ENCODE results near the gene AVPR2.

The AVPR2 gene

DNA sequence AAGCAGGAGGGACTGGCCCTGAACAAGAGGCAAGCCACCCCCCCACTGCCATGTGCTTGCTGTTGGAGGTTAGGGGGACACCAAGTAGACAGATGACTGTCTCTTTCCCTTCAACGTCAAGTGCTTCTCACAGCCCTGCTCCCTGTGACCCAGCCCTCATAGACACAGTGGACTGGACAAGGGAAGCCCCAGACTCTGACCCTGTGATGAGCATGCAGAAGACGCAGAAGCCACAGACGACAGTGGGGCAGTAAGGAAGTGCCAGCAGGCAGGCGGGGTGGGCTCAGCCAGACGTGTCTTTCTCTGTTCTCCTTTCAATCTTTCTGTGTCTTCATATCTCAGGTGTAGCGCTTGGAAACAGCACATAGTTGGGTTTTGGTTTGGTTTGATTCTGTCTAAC is 16.1 kb upstream of the AVPR2 start:
- no peak overlapping the region for H2BK12ac ChIP-seq (ENCODE audit: low read length)
- no peaks in the 10 kb centered on the region for H3K79me2 ChIP-seq (ENCODE audit: control insufficient read depth, insufficient read depth, low read length, poor library complexity)
- no peak overlapping the region for H2AFZ ChIP-seq (ENCODE audit: insufficient read depth, low read length, poor library complexity)
- no peak overlapping the region for H3K14ac ChIP-seq (ENCODE audit: low read length)
- no peak overlapping the region for H3K23ac ChIP-seq (ENCODE audit: low read length)
- H3K4me1 ChIP-seq (ENCODE audit: control insufficient read depth in 1 of 2, insufficient read depth in 2 of 2, low read length in 2 of 2) = peaks cover 11 to 18% of the 10 kb centered on the region in 2 experiments
- H2BK5ac ChIP-seq (ENCODE audit: low read depth, low read length, poor library complexity) = no peak overlapping the region
- no peak for DNase-seq
- H3K27ac ChIP-seq (ENCODE audit: low read depth, low read length) = no peak overlapping the region
- no peak overlapping the region for H3K18ac ChIP-seq (ENCODE audit: low read length)
- H2AK5ac ChIP-seq (ENCODE audit: low read length) = no peak overlapping the region
- H4K91ac ChIP-seq (ENCODE audit: low read depth, low read length) = no peak overlapping the region
- H3K27me3 ChIP-seq (ENCODE audit: insufficient read depth, low read length) = no peaks in the 10 kb centered on the region
- no CpG with 5 or more reads among the region's 6 CpGs for WGBS (ENCODE audit: extremely low coverage, insufficient coverage, insufficient read length)
- no peaks in the 10 kb centered on the region for H3K9me3 ChIP-seq (ENCODE audit: insufficient read depth, low read depth, low read length)
- no peaks in the 10 kb centered on the region for H3K36me3 ChIP-seq (ENCODE audit: control insufficient read depth in 1 of 2, insufficient read depth in 2 of 2, low read length in 2 of 2)
- H2BK120ac ChIP-seq (ENCODE audit: insufficient read depth, low read length, poor library complexity) = no peak overlapping the region
- H4K12ac ChIP-seq (ENCODE audit: low read depth, low read length) = no peak overlapping the region
- no peak overlapping the region for H3K4me2 ChIP-seq (ENCODE audit: low read length)
- H3K4me3 ChIP-seq (ENCODE audit: low read depth, low read length) = no peak overlapping the region
- peaks cover 9% of the 10 kb centered on the region for H3K79me1 ChIP-seq (ENCODE audit: low read length)
- H3K9ac ChIP-seq (ENCODE audit: low read length) = no peak overlapping the region
- H3K4ac ChIP-seq (ENCODE audit: low read depth, low read length) = no peak overlapping the region
- H4K8ac ChIP-seq (ENCODE audit: low read depth, low read length) = no peak overlapping the region

- no peak overlapping the region for H3K14ac ChIP-seq (ENCODE audit: low read length)
- no peak overlapping the region for H4K8ac ChIP-seq (ENCODE audit: low read depth, low read length)
- no peaks in the 10 kb centered on the region for H3K27me3 ChIP-seq (ENCODE audit: insufficient read depth, low read length)
- H4K12ac ChIP-seq (ENCODE audit: low read depth, low read length) = no peak overlapping the region
- H3K23ac ChIP-seq (ENCODE audit: low read length) = no peak overlapping the region
- peaks cover 9% of the 10 kb centered on the region for H3K79me1 ChIP-seq (ENCODE audit: low read length)
- no peak overlapping the region for H3K18ac ChIP-seq (ENCODE audit: low read length)
- H3K4ac ChIP-seq (ENCODE audit: low read depth, low read length) = no peak overlapping the region
- no peak overlapping the region for H2BK120ac ChIP-seq (ENCODE audit: insufficient read depth, low read length, poor library complexity)
- H3K36me3 ChIP-seq (ENCODE audit: control insufficient read depth in 1 of 2, insufficient read depth in 2 of 2, low read length in 2 of 2) = no peaks in the 10 kb centered on the region
- no peak overlapping the region for H2BK5ac ChIP-seq (ENCODE audit: low read depth, low read length, poor library complexity)
- no peak overlapping the region for H3K27ac ChIP-seq (ENCODE audit: low read depth, low read length)
- no peak overlapping the region for H3K9ac ChIP-seq (ENCODE audit: low read length)
- peaks cover 11 to 18% of the 10 kb centered on the region in 2 experiments for H3K4me1 ChIP-seq (ENCODE audit: control insufficient read depth in 1 of 2, insufficient read depth in 2 of 2, low read length in 2 of 2)
- no peak overlapping the region for H3K4me2 ChIP-seq (ENCODE audit: low read length)
- no peak overlapping the region for H4K91ac ChIP-seq (ENCODE audit: low read depth, low read length)
- no peaks in the 10 kb centered on the region for H3K9me3 ChIP-seq (ENCODE audit: insufficient read depth, low read depth, low read length)
- H2AK5ac ChIP-seq (ENCODE audit: low read length) = no peak overlapping the region
- no peak for DNase-seq
- H2BK12ac ChIP-seq (ENCODE audit: low read length) = no peak overlapping the region
- no peak overlapping the region for H2AFZ ChIP-seq (ENCODE audit: insufficient read depth, low read length, poor library complexity)
- WGBS (ENCODE audit: extremely low coverage, insufficient coverage, insufficient read length) = no CpG with 5 or more reads among the region's 6 CpGs
- no peak overlapping the region for H3K4me3 ChIP-seq (ENCODE audit: low read depth, low read length)
- H3K79me2 ChIP-seq (ENCODE audit: control insufficient read depth, insufficient read depth, low read length, poor library complexity) = no peaks in the 10 kb centered on the region
Measured at GRCh38 chrX:153889123-153889522, 15.3 kb upstream of the AVPR2 start.

GRCh38 chrX:153897899-153898298 is 6.6 kb upstream of the AVPR2 start:
- H3K4me2 ChIP-seq (ENCODE audit: low read length) = no peak overlapping the region
- no peak overlapping the region for H3K27ac ChIP-seq (ENCODE audit: low read depth, low read length)
- H2AFZ ChIP-seq (ENCODE audit: insufficient read depth, low read length, poor library complexity) = no peak overlapping the region
- H2BK120ac ChIP-seq (ENCODE audit: insufficient read depth, low read length, poor library complexity) = no peak overlapping the region
- no peak for DNase-seq
- H3K79me2 ChIP-seq (ENCODE audit: control insufficient read depth, insufficient read depth, low read length, poor library complexity) = peaks cover 2% of the 10 kb centered on the region
- H3K9ac ChIP-seq (ENCODE audit: low read length) = no peak overlapping the region
- H3K27me3 ChIP-seq (ENCODE audit: insufficient read depth, low read length) = no peaks in the 10 kb centered on the region
- H4K8ac ChIP-seq (ENCODE audit: low read depth, low read length) = no peak overlapping the region
- peaks cover 3% of the 10 kb centered on the region for H3K79me1 ChIP-seq (ENCODE audit: low read length)
- H3K23ac ChIP-seq (ENCODE audit: low read length) = no peak overlapping the region
- H3K36me3 ChIP-seq (ENCODE audit: control insufficient read depth in 1 of 2, insufficient read depth in 2 of 2, low read length in 2 of 2) = no peaks in the 10 kb centered on the region
- no peak overlapping the region for H4K91ac ChIP-seq (ENCODE audit: low read depth, low read length)
- H3K4me3 ChIP-seq (ENCODE audit: low read depth, low read length) = no peak overlapping the region
- H2AK5ac ChIP-seq (ENCODE audit: low read length) = no peak overlapping the region
- peaks cover 6 to 8% of the 10 kb centered on the region in 2 experiments for H3K4me1 ChIP-seq (ENCODE audit: control insufficient read depth in 1 of 2, insufficient read depth in 2 of 2, low read length in 2 of 2)
- H4K12ac ChIP-seq (ENCODE audit: low read depth, low read length) = no peak overlapping the region
- no peak overlapping the region for H3K18ac ChIP-seq (ENCODE audit: low read length)
- H3K9me3 ChIP-seq (ENCODE audit: insufficient read depth, low read depth, low read length) = no peaks in the 10 kb centered on the region
- no peak overlapping the region for H2BK5ac ChIP-seq (ENCODE audit: low read depth, low read length, poor library complexity)
- H3K4ac ChIP-seq (ENCODE audit: low read depth, low read length) = no peak overlapping the region
- H2BK12ac ChIP-seq (ENCODE audit: low read length) = no peak overlapping the region
- no peak overlapping the region for H3K14ac ChIP-seq (ENCODE audit: low read length)

DNA sequence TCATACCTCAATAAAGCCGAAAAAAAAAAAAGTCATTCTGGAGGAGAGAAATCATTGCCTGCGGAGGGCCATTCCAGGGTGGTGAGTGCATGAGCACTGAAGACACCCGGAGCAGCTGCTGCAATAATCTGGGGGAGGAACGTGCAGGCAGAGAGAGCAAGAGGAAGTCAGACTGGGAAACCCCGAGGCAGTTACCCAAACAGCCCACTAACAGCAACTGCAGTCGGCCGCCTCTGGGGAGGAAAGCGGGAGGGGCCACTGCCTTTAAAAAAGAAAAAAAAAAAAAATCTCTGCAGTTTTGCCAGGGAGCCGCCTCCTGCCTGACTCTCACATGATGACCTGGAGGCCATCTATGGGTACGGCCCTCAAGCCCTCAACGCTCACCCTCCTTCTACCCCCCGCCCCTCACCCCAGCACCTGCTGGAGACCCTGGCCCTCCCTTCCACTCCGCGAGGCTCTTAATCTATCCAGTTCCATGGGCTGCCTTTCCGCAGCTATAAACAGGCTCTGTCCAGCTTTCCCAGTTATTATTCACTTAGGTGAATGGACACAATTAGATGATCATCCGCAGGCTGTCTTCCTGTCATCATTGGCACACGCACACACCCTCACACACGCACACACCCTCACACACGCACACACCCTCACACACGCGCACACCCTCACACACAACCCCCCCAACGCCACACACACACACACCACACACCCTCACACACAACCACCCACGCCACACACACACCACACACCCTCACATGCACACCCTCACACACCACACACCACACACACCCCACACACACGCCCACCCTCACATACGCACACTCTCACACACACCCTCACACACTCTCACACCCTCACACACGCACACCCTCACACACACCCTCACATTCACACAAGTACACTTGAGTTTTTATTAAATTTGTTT is 3.4 kb upstream of the AVPR2 start:
- WGBS (ENCODE audit: extremely low coverage, insufficient coverage, insufficient read length) = 100% methylated on average over 5 of the region's 26 CpGs
- Histone ChIP-seq H4K91ac (ENCODE audit: low read depth, low read length) (peak overlapping the region; percentile 53), H2BK12ac (ENCODE audit: low read length) (peak overlapping the region; percentile 67), H3K18ac (ENCODE audit: low read length) (peak overlapping the region; percentile 42), H2AFZ (ENCODE audit: insufficient read depth, low read length, poor library complexity) (peak overlapping the region; percentile 45), H3K27ac (ENCODE audit: low read depth, low read length) (no peak overlapping the region), H3K9ac (ENCODE audit: low read length) (no peak overlapping the region), H3K14ac (ENCODE audit: low read length) (peak overlapping the region; percentile 70), H3K36me3 (ENCODE audit: control insufficient read depth in 1 of 2, insufficient read depth in 2 of 2, low read length in 2 of 2) (no peaks in the 10 kb centered on the region), H3K27me3 (ENCODE audit: insufficient read depth, low read length) (no peaks in the 10 kb centered on the region), H3K79me1 (ENCODE audit: low read length) (peaks cover 3% of the 10 kb centered on the region), H2BK120ac (ENCODE audit: insufficient read depth, low read length, poor library complexity) (no peak overlapping the region), H2AK5ac (ENCODE audit: low read length) (peak overlapping the region; percentile 84), H3K4me2 (ENCODE audit: low read length) (peak overlapping the region; percentile 23), H2BK5ac (ENCODE audit: low read depth, low read length, poor library complexity) (no peak overlapping the region), H3K79me2 (ENCODE audit: control insufficient read depth, insufficient read depth, low read length, poor library complexity) (peaks cover 2% of the 10 kb centered on the region), H3K4me1 (ENCODE audit: control insufficient read depth in 1 of 2, insufficient read depth in 2 of 2, low read length in 2 of 2) (peaks cover 12 to 16% of the 10 kb centered on the region in 2 experiments), H3K9me3 (ENCODE audit: insufficient read depth, low read depth, low read length) (no peaks in the 10 kb centered on the region), H4K12ac (ENCODE audit: low read depth, low read length) (peak overlapping the region; percentile 26), H3K23ac (ENCODE audit: low read length) (no peak overlapping the region), H3K4ac (ENCODE audit: low read depth, low read length) (no peak overlapping the region), H3K4me3 (ENCODE audit: low read depth, low read length) (peak overlapping the region; percentile 44), H4K8ac (ENCODE audit: low read depth, low read length) (peak overlapping the region; percentile 35)
- DNase-seq = peak; percentile 81 to 87

Measured in trophoblast cell (in vitro differentiated cells and primary cell).